Naive thymus-derived CD4-positive, alpha-beta T cell (primary cell): Measurements from ENCODE around the gene TMEM63C. TPM values are rescaled to one million over a fixed set of nuclear protein-coding genes. Genes with fewer than 3 reads are reported as not detected.
A peak's percentile ranks its signal among the peaks of the same experiment; 100 is the strongest.

Source experiments
- ATAC-seq: fragments of 150-1000 bp; cut with Tn5 transposase; 2 replicates; pipeline ENCODE4 v1.10.0; 2021; ENCODE audit warnings: mild to moderate bottlenecking, moderate library complexity
- CTCF ChIA-PET: fragments of 350-600 bp; sonication (Branson Sonifier 250); formaldehyde crosslinking; loops from one replicate; lab custom pipeline; 2021; ENCODE audit warnings: antibody characterized with exemption; lab: Charles Lee
- POLR2A ChIA-PET: fragments of 350-600 bp; sonication (Branson Sonifier 250); formaldehyde crosslinking; loops from one replicate; lab custom pipeline; 2021; ENCODE audit warnings: antibody characterized with exemption, inconsistent platforms; lab: Charles Lee
- DNase-seq, 9 donors: peaks; one replicate each; pipeline versions ENCODE4 v3.0.0 to v3.0.0-alpha.2; 2020 to 2022; ENCODE audit warnings: mixed read lengths in 1 of 9
- H3K27ac ChIP-seq: one replicate; pipeline ENCODE4 v1.7.0; 2013; ENCODE audit warnings: mild to moderate bottlenecking, low read depth, low read length, moderate library complexity
- H3K27me3 ChIP-seq, 2 donors: one replicate each; pipeline ENCODE4 v1.7.0; 2013; ENCODE audit warnings: low read length in 2 of 2, mild to moderate bottlenecking in 2 of 2, moderate library complexity in 2 of 2; ENCODE audit not compliant: control insufficient read depth in 2 of 2, insufficient read depth in 2 of 2
- H3K36me3 ChIP-seq, 3 experiments: 1 replicate in 2 of 3; 2 replicates in 1 of 3; pipeline ENCODE4 v1.7.0; 2013; ENCODE audit warnings: low read length in 3 of 3, mild to moderate bottlenecking in 3 of 3, moderate library complexity in 1 of 3; ENCODE audit not compliant: insufficient read depth in 3 of 3, control insufficient read depth in 2 of 3
- H3K4me1 ChIP-seq, 2 donors: one replicate each; pipeline ENCODE4 v1.7.0; 2013; ENCODE audit warnings: low read length in 2 of 2, mild to moderate bottlenecking in 2 of 2, moderate library complexity in 1 of 2; ENCODE audit not compliant: control insufficient read depth in 2 of 2, insufficient read depth in 2 of 2
- H3K4me3 ChIP-seq: 2 replicates; pipeline ENCODE4 v1.7.0; 2013; ENCODE audit warnings: mild to moderate bottlenecking, low read length
- H3K9me3 ChIP-seq, 3 experiments: 1 replicate in 2 of 3; 2 replicates in 1 of 3; pipeline ENCODE4 v1.7.0; 2013; ENCODE audit warnings: low read length in 3 of 3; ENCODE audit not compliant: control insufficient read depth in 2 of 3
- H3K27ac Mint-ChIP-seq, 9 donors: one replicate each; pipeline ENCODE4 v1.8.0; 2020 to 2022; ENCODE audit warnings: mixed read lengths in 9 of 9, mild to moderate bottlenecking in 8 of 9, moderate library complexity in 5 of 9, inconsistent platforms in 2 of 9
- H3K27me3 Mint-ChIP-seq, 5 donors: one replicate each; pipeline ENCODE4 v1.8.0; 2021 to 2022; ENCODE audit warnings: mixed read lengths in 5 of 5, mild to moderate bottlenecking in 1 of 5
- H3K36me3 Mint-ChIP-seq, 5 donors: one replicate each; pipeline ENCODE4 v1.8.0; 2020 to 2022; ENCODE audit warnings: mixed read lengths in 5 of 5, mild to moderate bottlenecking in 3 of 5, inconsistent platforms in 1 of 5
- H3K4me1 Mint-ChIP-seq, 7 donors: one replicate each; pipeline ENCODE4 v1.8.0; 2020 to 2022; ENCODE audit warnings: mixed read lengths in 7 of 7, mild to moderate bottlenecking in 3 of 7, inconsistent platforms in 1 of 7
- H3K4me3 Mint-ChIP-seq, 10 donors: one replicate each; pipeline ENCODE4 v1.8.0; 2020 to 2022; ENCODE audit warnings: mild to moderate bottlenecking in 10 of 10, mixed read lengths in 10 of 10, moderate library complexity in 6 of 10, inconsistent platforms in 2 of 10
- H3K9me3 Mint-ChIP-seq, 11 donors: one replicate each; pipeline ENCODE4 v1.8.0; 2020 to 2022; ENCODE audit warnings: mixed read lengths in 11 of 11, mild to moderate bottlenecking in 4 of 11, inconsistent platforms in 1 of 11, moderate library complexity in 1 of 11
- intact Hi-C, 2 donors: fragments of 100-400 bp; cut with micrococcal nuclease; formaldehyde crosslinking; loops; one replicate each; pipeline ENCODE4 v1.15.1; 2023
- polyA plus RNA-seq, 2 donors: library from polyadenylated mRNA; unstranded; fragments of 300-500 nt; fragmentation: Illumina TruSeq; gene quantifications; one replicate each; pipeline ENCODE4 v1.2.3, GENCODE V29; 2021
- total RNA-seq, 6 experiments: library from RNA in 5 of 6; stranded (reverse) in 5 of 6; gene quantifications; 1 replicate in 5 of 6; 2 replicates in 1 of 6; pipeline ENCODE4 v1.2.3 and lab custom pipeline; 2021 to 2026

Gene TMEM63C
- total and polyA plus RNA-seq, 7 experiments from 2014 or later = 0.46 to 4.9 (median 0.80) TPM; not detected in 2

DNA sequence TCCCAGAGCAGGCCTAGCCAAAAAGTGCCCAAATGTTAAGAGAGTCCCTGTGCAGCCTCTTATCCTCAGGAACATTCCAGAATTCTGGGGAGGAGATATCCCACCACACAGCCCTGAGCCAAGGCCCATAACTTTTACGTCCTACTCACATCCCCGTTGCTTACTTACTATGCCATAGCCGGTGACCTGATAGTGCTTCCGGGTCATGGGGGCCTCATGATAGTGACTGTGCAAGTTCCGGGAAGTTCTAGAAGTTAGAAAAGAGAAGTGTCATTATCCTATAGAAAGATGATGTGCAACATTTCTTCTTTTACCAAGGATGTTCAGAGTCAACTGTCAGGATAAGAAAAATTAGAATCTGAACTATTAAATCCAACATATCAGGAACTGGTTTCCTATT is 105.0 kb downstream of the TMEM63C start:
- intact Hi-C loops = no loop called here
- H3K9me3 ChIP-seq = no peaks in the 10 kb centered on the region
- no peaks in the 10 kb centered on the region for H3K27me3 Mint-ChIP-seq
- ATAC-seq (no peak), DNase-seq (no peak)
- peaks cover 0 to 2% (median 0%) of the 10 kb centered on the region in 7 donors for H3K4me1 Mint-ChIP-seq
- H3K4me3 Mint-ChIP-seq = no peak overlapping the region
- POLR2A ChIA-PET = no interaction called here
- H3K4me3 ChIP-seq = no peak overlapping the region
- no peak overlapping the region for H3K27ac Mint-ChIP-seq
- H3K36me3 Mint-ChIP-seq = peaks cover 0 to 43% (median 30%) of the 10 kb centered on the region in 5 donors
- H3K9me3 Mint-ChIP-seq = no peaks in the 10 kb centered on the region
- H3K36me3 ChIP-seq = peaks cover 0 to 10% (median 0%) of the 10 kb centered on the region in 3 experiments
- H3K27ac ChIP-seq = no peak overlapping the region
- CTCF ChIA-PET = no interaction called here
- no peaks in the 10 kb centered on the region for H3K27me3 ChIP-seq
- no peaks in the 10 kb centered on the region for H3K4me1 ChIP-seq

DNA sequence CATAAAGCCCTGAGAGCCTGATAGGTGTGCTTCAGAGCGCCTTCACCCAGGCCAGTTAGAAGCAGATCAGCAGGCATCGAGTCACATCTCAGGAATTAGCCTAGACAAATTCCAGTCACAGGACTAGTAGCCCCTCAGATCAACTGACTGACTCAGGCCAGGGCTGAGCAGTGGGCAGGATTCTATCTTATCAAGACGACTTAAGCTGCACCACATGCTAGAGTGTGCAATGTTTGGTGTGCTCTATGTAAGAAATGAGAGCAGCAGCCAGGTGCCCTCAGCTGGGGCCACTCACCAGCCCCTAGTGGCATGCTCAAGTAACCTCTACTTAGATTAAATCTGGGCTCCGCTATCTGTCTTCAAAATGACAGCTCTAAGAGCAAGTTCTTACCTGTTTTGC is 109.1 kb downstream of the TMEM63C start:
- POLR2A ChIA-PET = interaction anchor here (0.5 kb wide), 1 partner anchor 128 kb away, joined by 3 read pairs; no protein-coding TSS in a partner anchor
- H3K4me1 ChIP-seq = no peaks in the 10 kb centered on the region
- no peaks in the 10 kb centered on the region for H3K27me3 Mint-ChIP-seq
- ATAC-seq (no peak), DNase-seq (no peak)
- H3K27ac Mint-ChIP-seq = peak overlapping the region in 1 of 9 donors; percentile 33
- no peak overlapping the region for H3K4me3 Mint-ChIP-seq
- intact Hi-C loops = no loop called here
- no peaks in the 10 kb centered on the region for H3K27me3 ChIP-seq
- CTCF ChIA-PET = no interaction called here
- H3K9me3 ChIP-seq = no peaks in the 10 kb centered on the region
- H3K36me3 Mint-ChIP-seq = peaks cover 0 to 31% (median 15%) of the 10 kb centered on the region in 5 donors
- H3K9me3 Mint-ChIP-seq = no peaks in the 10 kb centered on the region
- no peaks in the 10 kb centered on the region for H3K36me3 ChIP-seq
- peaks cover 0 to 2% (median 0%) of the 10 kb centered on the region in 7 donors for H3K4me1 Mint-ChIP-seq
- no peak overlapping the region for H3K4me3 ChIP-seq
- no peak overlapping the region for H3K27ac ChIP-seq

DNA sequence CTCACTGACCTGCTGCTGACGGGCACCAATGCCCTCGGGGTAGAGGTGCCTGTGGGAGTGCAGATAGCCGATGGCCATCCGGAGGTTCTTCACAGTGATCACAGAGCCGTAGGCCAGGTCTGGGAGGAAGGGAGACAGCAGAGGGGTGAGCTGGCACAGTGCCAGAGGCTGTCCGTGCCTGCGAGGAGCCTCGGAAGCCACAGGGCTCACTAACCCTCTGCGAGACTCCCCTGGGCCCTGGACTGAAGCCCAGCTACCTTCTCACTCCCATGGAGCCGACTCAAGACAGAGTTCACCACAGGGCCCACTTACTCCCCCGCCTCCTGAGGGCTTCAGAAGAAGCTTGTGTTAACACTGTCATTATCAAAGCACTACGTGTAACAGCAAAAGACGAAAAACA is 114.6 kb downstream of the TMEM63C start:
- ATAC-seq (no peak), DNase-seq (no peak)
- Histone ChIP-seq H3K27ac (no peak overlapping the region), H3K4me3 (no peak overlapping the region), H3K27me3 (no peaks in the 10 kb centered on the region), H3K4me1 (no peaks in the 10 kb centered on the region), H3K36me3 (no peaks in the 10 kb centered on the region), H3K9me3 (no peaks in the 10 kb centered on the region)
- no peak overlapping the region for H3K27ac Mint-ChIP-seq
- intact Hi-C loops = no loop called here
- no peaks in the 10 kb centered on the region for H3K27me3 Mint-ChIP-seq
- peaks cover 0 to 31% (median 13%) of the 10 kb centered on the region in 5 donors for H3K36me3 Mint-ChIP-seq
- no peaks in the 10 kb centered on the region for H3K9me3 Mint-ChIP-seq
- peaks cover 0 to 2% (median 0%) of the 10 kb centered on the region in 7 donors for H3K4me1 Mint-ChIP-seq
- ChIA-PET POLR2A (interaction anchor here (0.5 kb wide), 1 partner anchor 13 kb away, joined by 3 read pairs; no protein-coding TSS in a partner anchor), CTCF (no interaction called here)
- H3K4me3 Mint-ChIP-seq = no peak overlapping the region

DNA sequence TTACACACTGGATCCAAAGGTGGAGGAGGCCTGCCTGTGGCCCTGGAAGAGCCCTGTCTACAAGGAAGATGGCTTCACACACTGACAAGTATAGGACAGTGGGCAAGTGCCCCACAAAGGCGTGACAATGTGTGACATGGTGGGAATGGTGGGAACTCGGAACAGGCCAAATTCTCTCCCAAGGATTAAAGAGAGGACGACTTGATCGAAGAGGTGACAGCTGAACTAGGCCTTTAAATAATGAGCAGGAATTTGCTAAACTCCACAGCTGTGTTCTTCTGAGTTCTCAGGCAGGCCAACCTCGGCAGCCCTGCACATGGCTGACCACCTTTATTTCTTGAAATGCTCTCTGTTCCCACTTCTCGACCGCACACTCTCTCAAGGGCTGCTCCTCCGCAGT is 115.3 kb downstream of the TMEM63C start:
- no peak for ATAC-seq
- Mint-ChIP-seq H3K36me3 (peaks cover 0 to 31% (median 13%) of the 10 kb centered on the region in 5 donors), H3K27ac (peak overlapping the region in 1 of 9 donors; percentile 4), H3K9me3 (no peaks in the 10 kb centered on the region), H3K4me3 (no peak overlapping the region), H3K4me1 (peaks cover 0 to 2% (median 0%) of the 10 kb centered on the region in 7 donors), H3K27me3 (no peaks in the 10 kb centered on the region)
- H3K9me3 ChIP-seq = no peaks in the 10 kb centered on the region
- no peaks in the 10 kb centered on the region for H3K27me3 ChIP-seq
- intact Hi-C loops = no loop called here
- CTCF ChIA-PET = no interaction called here
- POLR2A ChIA-PET = no interaction called here
- H3K36me3 ChIP-seq = no peaks in the 10 kb centered on the region
- no peak for DNase-seq
- H3K4me3 ChIP-seq = no peak overlapping the region
- no peaks in the 10 kb centered on the region for H3K4me1 ChIP-seq
- H3K27ac ChIP-seq = no peak overlapping the region

DNA sequence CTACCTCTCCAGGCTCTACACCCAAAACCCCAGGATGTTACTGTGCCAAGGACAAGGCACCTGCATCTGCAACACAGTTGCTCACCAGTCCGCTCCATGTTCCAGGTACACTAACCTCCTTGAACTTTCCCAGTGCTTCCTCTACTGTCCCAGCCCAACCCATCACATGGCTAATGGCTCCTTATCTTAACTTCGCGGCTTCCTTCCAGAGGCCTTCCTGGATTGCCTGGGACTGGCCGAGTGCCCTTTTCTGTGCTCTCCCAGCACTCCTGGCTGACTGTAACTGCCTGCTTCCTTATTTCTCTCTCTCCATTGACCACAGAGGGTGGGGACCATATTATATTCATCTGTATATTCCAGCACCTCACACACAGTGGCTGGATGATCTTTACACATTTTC is 118.2 kb downstream of the TMEM63C start:
- ChIA-PET POLR2A (no interaction called here), CTCF (interaction anchor here (1.5 kb wide), 2 partner anchors 14 to 16 kb away, joined by 3 to 6 read pairs; no protein-coding TSS in a partner anchor)
- ATAC-seq (no peak), DNase-seq (no peak)
- peaks cover 0 to 35% (median 13%) of the 10 kb centered on the region in 5 donors for H3K36me3 Mint-ChIP-seq
- no peaks in the 10 kb centered on the region for H3K27me3 ChIP-seq
- no peak overlapping the region for H3K27ac Mint-ChIP-seq
- H3K27ac ChIP-seq = no peak overlapping the region
- no peaks in the 10 kb centered on the region for H3K9me3 ChIP-seq
- peaks cover 0 to 15% (median 0%) of the 10 kb centered on the region in 7 donors for H3K4me1 Mint-ChIP-seq
- H3K4me1 ChIP-seq = no peaks in the 10 kb centered on the region
- H3K36me3 ChIP-seq = no peaks in the 10 kb centered on the region
- intact Hi-C loops = loop anchor here (5.0 to 10.0 kb wide), 4 partner anchors 158 to 1298 kb away; partner anchors contain the start of genes AHSA1 (in 1 of the 2) and VIPAS39 (in 1 of the 2)
- H3K4me3 Mint-ChIP-seq = no peak overlapping the region
- no peaks in the 10 kb centered on the region for H3K27me3 Mint-ChIP-seq
- H3K4me3 ChIP-seq = no peak overlapping the region
- H3K9me3 Mint-ChIP-seq = no peaks in the 10 kb centered on the region

DNA sequence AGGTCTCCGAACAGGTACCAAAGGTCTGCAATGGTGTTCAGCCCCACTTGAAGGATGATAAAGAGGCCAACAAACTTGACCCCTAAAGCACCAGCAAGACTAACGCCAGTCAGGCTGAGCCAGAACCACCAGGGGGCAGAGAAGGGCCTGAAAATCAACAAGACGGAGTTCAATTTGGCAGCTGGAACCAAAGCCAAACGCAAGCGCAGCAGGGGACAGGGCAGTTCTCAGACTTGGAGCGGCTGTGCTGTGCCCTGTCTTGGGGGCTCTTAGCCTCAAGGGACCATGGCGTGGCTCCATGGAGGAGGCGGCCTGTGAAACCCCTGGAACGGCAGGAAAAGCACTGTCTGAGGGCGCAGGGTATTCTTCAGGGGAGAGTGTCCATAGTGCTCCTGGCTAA is 119.5 kb downstream of the TMEM63C start:
- H3K27me3 ChIP-seq = no peaks in the 10 kb centered on the region
- H3K27me3 Mint-ChIP-seq = no peaks in the 10 kb centered on the region
- DNase-seq = peak in 8 of 9 donors; percentile 23 to 64 (median 40)
- no peak overlapping the region for H3K27ac Mint-ChIP-seq
- H3K9me3 Mint-ChIP-seq = no peaks in the 10 kb centered on the region
- ATAC-seq = peak; percentile 62
- intact Hi-C loops = loop anchor here (1.0 to 10.0 kb wide), 5 partner anchors 15 to 1296 kb away; partner anchors contain the start of genes AHSA1 (in 1 of the 2) and VIPAS39 (in 1 of the 2)
- no peaks in the 10 kb centered on the region for H3K4me1 ChIP-seq
- H3K9me3 ChIP-seq = no peaks in the 10 kb centered on the region
- H3K4me1 Mint-ChIP-seq = peaks cover 0 to 15% (median 0%) of the 10 kb centered on the region in 7 donors
- H3K36me3 ChIP-seq = no peaks in the 10 kb centered on the region
- POLR2A ChIA-PET = no interaction called here
- H3K27ac ChIP-seq = no peak overlapping the region
- H3K36me3 Mint-ChIP-seq = peaks cover 0 to 35% (median 12%) of the 10 kb centered on the region in 5 donors
- no peak overlapping the region for H3K4me3 Mint-ChIP-seq
- CTCF ChIA-PET = interaction anchor here (1.6 kb wide), 1 partner anchor 15 kb away, joined by 4 read pairs; no protein-coding TSS in a partner anchor
- H3K4me3 ChIP-seq = no peak overlapping the region
